Stimulated activated CD4-positive, alpha-beta T cell treated with anti-CD3 and anti-CD28 coated beads, Interleukin-1b, Interleukin-23, amount 100 ng/mL, for 4 hours (primary cell): Measurements from ENCODE around the gene PLEKHN1.
A peak's percentile ranks its signal among the peaks of the same experiment; 100 is the strongest.

ENCODE experiments used
- DNase-seq, 2 donors: peaks; one replicate each; pipeline ENCODE4 v3.0.0-alpha.2; 2020; ENCODE audit warnings: low read depth in 2 of 2

The PLEKHN1 gene

GRCh38 chr1:966135-966703 lies at the start of gene PLEKHN1:
Gene PLEKHN1 (plus strand): TSS chr1:966482. CDS start chr1:966532, 50 bp downstream.
- DNase-seq = peak in 1 of 2 donors; percentile 25

DNA sequence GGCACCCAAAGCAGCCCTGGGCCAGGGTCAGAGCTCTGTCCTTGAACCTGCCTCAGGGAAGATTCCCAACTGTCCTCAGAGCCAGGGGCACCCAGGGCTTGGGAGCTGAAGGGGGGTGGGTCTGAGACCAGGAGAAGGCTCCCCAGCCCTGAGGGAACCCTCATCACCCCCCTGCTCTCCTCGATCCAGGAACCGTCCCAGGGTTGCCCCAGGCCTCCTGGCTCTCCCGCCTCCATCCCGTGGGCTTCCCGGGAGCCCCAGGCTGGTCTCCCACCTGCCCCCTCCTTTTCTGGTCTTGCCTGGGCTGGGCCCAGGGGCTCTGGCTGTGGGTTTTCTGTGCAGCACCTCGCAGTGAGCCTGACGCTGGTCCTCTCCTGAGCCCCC lies 49.2 kb upstream of the PLEKHN1 start:
- DNase-seq = no peak

DNA sequence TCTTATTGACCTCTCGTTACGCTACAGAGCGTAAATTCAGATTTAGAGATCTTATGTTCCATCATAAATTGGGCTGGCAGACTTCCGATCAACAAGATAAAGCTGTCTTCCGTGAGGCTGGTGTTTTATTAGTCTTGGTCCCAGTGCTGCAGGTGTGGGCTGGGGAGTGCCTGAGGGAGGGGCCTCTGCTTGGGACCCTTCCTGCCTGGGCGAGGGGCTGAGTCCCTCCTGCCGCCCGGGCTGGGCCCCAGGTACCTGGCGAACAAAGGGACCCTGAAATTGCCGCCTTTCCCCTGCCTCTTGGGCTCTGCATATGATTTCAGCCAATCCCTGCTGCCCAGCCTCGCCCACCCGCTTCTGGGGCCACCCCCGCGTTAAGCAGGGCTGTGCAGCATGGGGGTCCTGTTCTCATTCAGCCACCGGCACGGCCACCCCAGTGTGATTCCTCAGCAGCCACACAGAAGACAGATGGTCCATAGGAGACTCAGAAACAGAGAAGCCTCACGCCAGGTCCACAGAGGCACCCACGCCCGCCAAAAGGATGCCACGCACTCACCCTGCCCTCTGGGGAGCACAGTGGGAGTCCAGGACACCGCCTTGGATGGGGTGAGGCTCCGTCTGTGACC lies 48.7 kb upstream of the PLEKHN1 start:
- DNase-seq = no peak

GRCh38 chr1:918353-918752 lies 47.9 kb upstream of the PLEKHN1 start:
- DNase-seq = no peak

GRCh38 chr1:918843-919242 lies 47.4 kb upstream of the PLEKHN1 start:
- no peak for DNase-seq

DNA sequence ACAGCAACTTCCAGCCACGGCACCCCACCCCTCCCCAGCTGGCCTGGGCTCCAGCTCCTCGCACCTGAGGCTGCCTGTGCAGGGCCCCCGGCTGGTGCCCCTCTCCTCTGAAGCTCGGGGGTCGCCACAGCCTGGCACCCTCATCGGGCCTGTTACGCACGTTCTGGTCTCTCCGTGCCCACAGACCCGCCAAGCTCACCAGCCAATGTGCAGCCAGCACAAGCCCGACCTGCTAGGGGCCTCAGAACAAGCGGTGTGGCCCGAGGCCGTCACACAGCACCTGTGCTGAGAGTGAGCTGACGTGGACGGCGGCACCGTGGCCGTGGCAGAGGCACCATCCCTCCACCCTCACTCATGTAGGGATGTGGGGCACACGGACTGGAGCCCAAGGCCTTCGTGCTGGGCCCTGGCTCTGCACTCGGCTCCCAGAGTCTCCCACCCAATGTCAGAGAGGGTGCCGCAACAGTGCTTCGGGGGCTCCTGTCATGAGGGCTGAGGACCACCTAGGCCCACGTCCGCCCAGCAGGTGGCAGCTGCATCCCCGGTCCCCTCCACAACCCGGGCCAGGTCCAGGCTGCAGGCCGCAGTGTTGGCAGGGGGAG lies 46.9 kb upstream of the PLEKHN1 start:
- DNase-seq = no peak

DNA sequence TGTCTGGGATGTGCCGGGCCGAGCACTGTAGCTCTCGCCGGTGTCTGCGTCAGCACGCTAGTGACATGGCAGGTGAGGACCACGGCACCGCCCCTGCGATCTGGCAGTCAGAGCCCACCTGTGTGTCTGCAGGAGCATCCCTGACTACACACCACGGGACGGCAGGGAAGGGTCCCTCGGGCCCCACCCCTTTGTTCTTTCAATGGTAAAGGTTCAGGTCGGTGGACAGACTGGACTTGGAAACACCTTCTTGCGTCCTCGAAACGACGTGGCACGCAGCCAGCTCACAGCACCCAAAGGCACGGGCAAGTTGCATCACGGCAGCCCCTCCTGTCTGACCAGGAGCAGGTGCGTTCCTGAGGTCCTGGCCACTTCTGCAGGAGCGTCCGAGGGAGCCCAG lies 46.3 kb upstream of the PLEKHN1 start:
- DNase-seq = no peak

GRCh38 chr1:920521-920920 lies 45.8 kb upstream of the PLEKHN1 start:
- DNase-seq = no peak

DNA sequence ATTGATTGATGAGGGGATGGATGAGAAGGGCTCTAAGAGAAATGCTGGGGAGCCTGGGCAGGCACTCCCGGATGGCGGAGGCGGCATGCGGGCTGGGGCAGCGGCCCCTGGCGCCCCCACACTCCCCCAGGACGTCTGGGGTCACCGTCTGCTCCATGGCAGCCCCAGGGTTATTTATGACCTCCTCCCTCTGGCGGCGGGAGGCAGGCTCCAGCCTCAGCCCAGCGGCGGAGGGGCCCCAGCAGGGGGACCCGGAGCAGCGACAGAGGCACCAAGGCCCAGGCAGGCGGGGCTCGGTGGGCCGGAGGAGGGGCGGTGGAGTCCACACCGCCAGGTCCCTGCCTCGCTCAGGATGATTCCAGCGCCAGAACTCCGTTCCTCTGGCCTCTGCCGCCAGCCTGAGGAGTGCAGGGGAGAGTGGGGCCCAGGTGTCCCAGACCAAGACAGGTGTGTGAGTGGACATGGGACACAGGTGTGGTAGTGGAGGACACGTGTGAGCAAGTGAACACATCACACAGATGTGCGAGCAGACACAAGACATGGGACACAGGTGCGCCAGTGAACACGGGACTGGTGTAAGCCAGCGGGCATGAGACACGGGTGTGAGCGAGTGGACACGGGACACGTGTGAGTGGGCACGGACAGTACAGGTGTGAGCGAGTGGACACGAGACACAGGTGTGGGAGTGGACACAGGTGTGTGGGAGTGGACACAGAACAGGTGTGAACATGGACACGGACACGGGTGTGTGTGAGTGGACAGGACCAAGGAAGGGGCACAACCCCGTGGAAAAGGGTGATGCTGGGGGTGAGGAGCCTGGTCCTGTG lies 45.1 kb upstream of the PLEKHN1 start:
- DNase-seq = no peak

GRCh38 chr1:923131-923990 lies 42.9 kb upstream of the PLEKHN1 start, which contains the start of gene SAMD11:
Gene SAMD11 (plus strand): TSS chr1:923923. CDS start chr1:924432, 509 bp downstream.
- peak; percentile 43 to 62 for DNase-seq

DNA sequence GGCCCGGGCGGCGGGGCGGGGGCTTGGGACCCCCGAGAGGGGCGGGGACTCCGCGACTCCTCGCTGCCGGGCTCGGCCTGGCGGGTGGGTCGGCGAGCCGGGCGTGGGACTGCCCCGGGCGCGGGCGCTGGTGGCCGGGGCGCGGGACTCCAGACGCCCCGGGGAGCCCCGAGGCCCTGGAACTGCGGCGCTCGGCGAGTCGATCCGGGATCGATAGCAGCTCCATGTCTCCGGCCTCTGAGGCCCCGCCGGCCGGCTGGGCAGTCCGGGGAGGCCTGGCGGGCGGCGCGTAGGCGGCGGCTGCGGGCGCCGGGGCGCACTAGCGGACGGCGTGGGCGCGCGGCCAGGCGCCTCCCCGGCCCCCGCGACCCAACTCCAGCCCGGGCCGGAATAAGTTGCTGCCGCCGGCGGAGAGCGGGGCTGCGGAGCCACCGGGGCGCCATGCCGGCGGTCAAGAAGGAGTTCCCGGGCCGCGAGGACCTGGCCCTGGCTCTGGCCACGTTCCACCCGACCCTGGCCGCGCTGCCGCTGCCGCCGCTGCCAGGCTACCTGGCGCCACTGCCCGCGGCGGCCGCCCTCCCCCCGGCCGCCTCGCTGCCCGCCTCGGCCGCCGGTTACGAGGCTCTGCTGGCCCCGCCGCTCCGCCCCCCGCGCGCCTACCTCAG lies 42.2 kb upstream of the PLEKHN1 start:
- DNase-seq = no peak

- DNase-seq = no peak
Measured at GRCh38 chr1:924656-925560, 41.4 kb upstream of the PLEKHN1 start.

DNA sequence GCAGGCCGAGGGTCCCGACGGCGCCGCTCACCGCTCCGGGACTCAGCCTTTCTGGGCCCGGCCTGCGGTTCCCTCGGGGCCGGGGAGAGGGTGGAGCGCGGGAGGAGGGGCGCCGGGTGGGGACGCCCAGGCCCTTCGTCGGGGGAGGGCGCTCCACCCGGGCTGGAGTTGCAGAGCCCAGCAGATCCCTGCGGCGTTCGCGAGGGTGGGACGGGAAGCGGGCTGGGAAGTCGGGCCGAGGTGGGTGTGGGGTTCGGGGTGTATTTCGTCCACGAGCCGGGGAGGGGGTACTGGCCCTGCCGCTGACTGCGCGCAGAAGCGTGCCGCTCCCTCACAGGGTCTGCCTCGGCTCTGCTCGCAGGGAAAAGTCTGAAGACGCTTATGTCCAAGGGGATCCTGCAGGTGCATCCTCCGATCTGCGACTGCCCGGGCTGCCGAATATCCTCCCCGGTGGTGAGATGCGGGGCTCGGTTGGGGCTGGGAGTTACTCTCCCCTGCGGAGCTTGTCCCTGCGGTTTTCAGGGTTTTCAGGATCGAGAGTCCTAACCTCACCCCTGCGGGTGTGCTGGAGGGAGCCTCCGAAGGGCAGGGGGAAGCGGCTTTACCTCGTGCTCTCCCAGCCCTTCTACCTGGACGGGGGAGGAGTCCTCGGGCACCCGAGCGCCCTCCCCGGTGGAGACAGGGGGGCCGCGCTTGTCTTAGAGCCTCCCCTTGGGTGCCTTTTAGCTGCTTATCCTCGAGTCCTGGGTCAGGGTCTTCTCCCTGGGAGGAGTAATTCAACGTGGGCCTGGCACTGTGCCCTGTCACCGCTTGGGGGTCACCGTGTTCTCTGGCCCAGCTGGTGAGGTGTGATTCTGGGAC lies 40.5 kb upstream of the PLEKHN1 start:
- no peak for DNase-seq

GRCh38 chr1:927234-927633 lies 39.0 kb upstream of the PLEKHN1 start:
- DNase-seq = no peak

GRCh38 chr1:927748-928147 lies 38.5 kb upstream of the PLEKHN1 start:
- no peak for DNase-seq

DNA sequence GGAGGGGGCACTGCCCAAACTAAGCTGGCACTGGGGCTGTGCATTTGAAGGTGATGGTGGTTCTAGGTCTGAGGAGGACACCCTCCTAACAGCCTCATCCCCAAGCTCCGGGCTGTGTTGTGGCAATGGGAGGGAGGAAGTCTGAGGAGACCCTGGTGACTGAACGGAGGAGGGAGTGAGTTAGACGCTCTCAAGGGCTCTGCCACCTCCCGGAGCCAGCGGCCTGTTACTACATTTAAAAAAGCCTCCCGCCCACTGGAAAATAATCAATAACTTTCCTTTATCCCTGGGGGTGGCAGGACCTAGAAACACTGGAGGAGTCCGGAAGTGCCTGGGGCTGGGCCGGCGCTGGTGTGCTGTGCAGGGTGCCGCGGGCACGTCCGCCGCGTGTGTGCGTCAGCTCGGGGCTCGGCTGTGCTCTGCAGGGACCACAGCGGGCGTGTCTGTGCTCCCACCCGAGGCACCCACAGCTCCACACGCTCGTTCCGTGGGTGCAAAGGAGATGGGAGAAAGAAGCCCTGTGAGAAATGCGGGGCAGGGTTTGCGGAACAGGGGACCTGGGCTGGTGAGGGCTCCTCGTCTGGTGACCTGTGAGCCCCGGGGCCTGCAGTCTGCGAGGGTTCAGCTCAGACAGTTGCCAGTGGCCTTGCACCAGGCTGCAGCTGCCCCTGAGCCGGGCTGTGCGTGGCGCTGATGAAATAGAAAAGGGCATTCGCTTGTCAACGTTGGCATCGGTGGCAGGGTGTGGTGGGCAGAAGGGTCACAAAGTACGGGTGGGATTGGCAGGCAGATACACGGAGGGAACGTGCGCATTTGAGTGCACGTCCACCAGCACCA lies 37.2 kb upstream of the PLEKHN1 start:
- DNase-seq = no peak

GRCh38 chr1:929712-930632 lies 36.3 kb upstream of the PLEKHN1 start:
- DNase-seq = no peak
